Prostate gland (tissue), 2 donors: Measurements from ENCODE around the gene ANO2. TPM values are rescaled to one million over a fixed set of nuclear protein-coding genes. Genes with fewer than 3 reads are reported as not detected.

ENCODE experiments used
- DNase-seq: peaks from one replicate; pipeline ENCODE4 v3.0.0-alpha.2; 2019; ENCODE audit warnings: low spot score
- H3K27ac ChIP-seq, 2 donors: fragments of 200-600 bp; sonication (generic); 2 replicates each; pipeline ENCODE4 v1.5.1; 2017 to 2019
- H3K27me3 ChIP-seq: fragments of 200-600 bp; sonication (generic); replicated peaks from 2 replicates; pipeline ENCODE4 v1.5.1; 2019; ENCODE audit not compliant: insufficient read depth
- H3K36me3 ChIP-seq, 2 donors: fragments of 200-600 bp; sonication (generic); 1 replicate in 1 of 2; 2 replicates in 1 of 2; pipeline versions ENCODE4 v1.5.1 to v1.8.1; 2017 to 2019
- H3K4me1 ChIP-seq: fragments of 200-600 bp; sonication (generic); replicated peaks from 2 replicates; pipeline ENCODE4 v1.5.1; 2019
- H3K4me3 ChIP-seq, 2 donors: fragments of 200-600 bp; sonication (generic); 2 replicates each; pipeline ENCODE4 v1.5.1; 2017 to 2019
- H3K9me3 ChIP-seq: fragments of 200-600 bp; sonication (generic); 2 replicates; pipeline ENCODE4 v1.5.1; 2017
- POLR2A ChIP-seq: fragments of 450-650 bp; IDR thresholded peaks from one replicate; pipeline ENCODE4 v1.6.1; 2016; ENCODE audit warnings: antibody characterized with exemption, mild to moderate bottlenecking
- POLR2AphosphoS5 ChIP-seq: sonication (generic); formaldehyde crosslinking; IDR thresholded peaks from one replicate; pipeline ENCODE4 v1.6.1; 2017; ENCODE audit warnings: antibody characterized with exemption
- WGBS: methylation state at CpG from one replicate; pipeline ENCODE4 v1.1.5; 2018; 5-methylcytosine and 5-hydroxymethylcytosine counted together
- intact Hi-C: fragments of 100-400 bp; cut with DNase I; formaldehyde crosslinking; loops from one replicate; pipeline ENCODE4 v1.14.2; 2022
- total RNA-seq, 2 donors: library from RNA; depleted of rRNA; stranded (reverse); fragments of >200 nt; gene quantifications; one replicate each; pipeline ENCODE4 v1.1.0, GENCODE V29; 2016
- TF ChIP-seq, protein P1 (sequence below), 4 experiments: fragments of 200-600 bp in 2 of 4; fragments of 450-650 bp in 2 of 4; sonication (generic) in 2 of 4; IDR thresholded peaks; 1 replicate in 3 of 4; 2 replicates in 1 of 4; pipeline ENCODE4 v1.5.1; 2016 to 2019; ENCODE audit warnings: antibody characterized with exemption in 4 of 4, mild to moderate bottlenecking in 2 of 4, moderate library complexity in 2 of 4

Gene ANO2
- total RNA-seq, 2 donors from 2014 or later = 0.64 to 7.0 TPM

GRCh38 chr12:5785601-5786000 lies 159.5 kb downstream of the ANO2 start:
- Histone ChIP-seq H3K27ac (no peak overlapping the region), H3K36me3 (no peaks in the 10 kb centered on the region), H3K4me3 (no peak overlapping the region), H3K9me3 (no peaks in the 10 kb centered on the region), H3K4me1 (no peaks in the 10 kb centered on the region), H3K27me3 (no peaks in the 10 kb centered on the region)
- DNase-seq = no peak
- TF ChIP-seq POLR2A (no peak), POLR2AphosphoS5 (no peak)
- TF ChIP-seq, protein P1, sequence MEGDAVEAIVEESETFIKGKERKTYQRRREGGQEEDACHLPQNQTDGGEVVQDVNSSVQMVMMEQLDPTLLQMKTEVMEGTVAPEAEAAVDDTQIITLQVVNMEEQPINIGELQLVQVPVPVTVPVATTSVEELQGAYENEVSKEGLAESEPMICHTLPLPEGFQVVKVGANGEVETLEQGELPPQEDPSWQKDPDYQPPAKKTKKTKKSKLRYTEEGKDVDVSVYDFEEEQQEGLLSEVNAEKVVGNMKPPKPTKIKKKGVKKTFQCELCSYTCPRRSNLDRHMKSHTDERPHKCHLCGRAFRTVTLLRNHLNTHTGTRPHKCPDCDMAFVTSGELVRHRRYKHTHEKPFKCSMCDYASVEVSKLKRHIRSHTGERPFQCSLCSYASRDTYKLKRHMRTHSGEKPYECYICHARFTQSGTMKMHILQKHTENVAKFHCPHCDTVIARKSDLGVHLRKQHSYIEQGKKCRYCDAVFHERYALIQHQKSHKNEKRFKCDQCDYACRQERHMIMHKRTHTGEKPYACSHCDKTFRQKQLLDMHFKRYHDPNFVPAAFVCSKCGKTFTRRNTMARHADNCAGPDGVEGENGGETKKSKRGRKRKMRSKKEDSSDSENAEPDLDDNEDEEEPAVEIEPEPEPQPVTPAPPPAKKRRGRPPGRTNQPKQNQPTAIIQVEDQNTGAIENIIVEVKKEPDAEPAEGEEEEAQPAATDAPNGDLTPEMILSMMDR (IDR thresholded peaks at IDR 0.05) = no peak
- WGBS = 98% methylated on average over 5 of the region's 5 CpGs
- intact Hi-C loops = no loop called here

DNA sequence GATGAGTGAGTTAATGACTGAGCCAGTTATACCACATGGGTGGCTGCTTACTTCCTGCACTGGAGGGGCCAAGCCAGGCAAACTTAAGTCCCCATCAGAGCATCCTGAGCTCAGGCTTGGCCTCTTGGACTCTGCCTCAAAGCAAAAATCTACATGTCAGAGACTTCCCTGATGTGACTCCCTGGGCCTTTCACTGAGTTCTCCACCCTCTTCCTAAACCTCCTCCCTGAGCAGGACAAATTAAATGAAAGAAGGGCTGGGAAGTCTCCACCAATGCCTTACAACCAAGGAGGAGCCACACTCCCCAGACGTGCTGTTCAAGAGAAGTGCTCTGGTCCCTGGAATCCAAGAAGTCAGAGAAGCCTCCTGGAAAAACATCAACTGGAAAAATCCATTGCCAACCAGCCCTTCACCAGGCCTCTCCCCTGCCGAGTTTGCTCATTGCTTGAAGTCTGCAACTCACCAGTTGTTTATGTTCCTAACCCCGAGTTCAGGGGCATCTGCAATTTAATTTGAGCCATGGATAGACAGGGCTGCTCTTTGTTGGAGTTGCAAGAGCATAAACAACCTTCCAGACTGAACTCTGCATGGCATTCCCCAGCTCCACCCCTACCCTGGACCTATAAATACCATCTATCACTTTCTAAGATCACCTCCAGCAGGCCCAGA lies 160.5 kb downstream of the ANO2 start:
- no peak for DNase-seq

GRCh38 chr12:5783289-5783920 lies 161.7 kb downstream of the ANO2 start:
- no peak for DNase-seq
- H3K27me3 ChIP-seq = no peaks in the 10 kb centered on the region
- WGBS = 88% methylated on average over 4 of the region's 4 CpGs
- intact Hi-C loops = no loop called here
- no peaks in the 10 kb centered on the region for H3K36me3 ChIP-seq
- no peak overlapping the region for H3K4me3 ChIP-seq
- H3K27ac ChIP-seq = no peak overlapping the region
- no peak for TF ChIP-seq POLR2AphosphoS5
- TF ChIP-seq POLR2A = no peak
- TF ChIP-seq, protein P1 (IDR thresholded peaks at IDR 0.05) = no peak
- no peaks in the 10 kb centered on the region for H3K9me3 ChIP-seq
- H3K4me1 ChIP-seq = no peaks in the 10 kb centered on the region

More for the DNA sequence above, 160.5 kb downstream of the ANO2 start:
- 63% methylated on average over 3 of the region's 3 CpGs for WGBS
- Histone ChIP-seq H3K4me1 (no peaks in the 10 kb centered on the region), H3K27ac (no peak overlapping the region), H3K4me3 (no peak overlapping the region), H3K9me3 (no peaks in the 10 kb centered on the region), H3K27me3 (no peaks in the 10 kb centered on the region), H3K36me3 (no peaks in the 10 kb centered on the region)
- intact Hi-C loops = no loop called here
- TF ChIP-seq, protein P1 (IDR thresholded peaks at IDR 0.05) = no peak
- TF ChIP-seq POLR2AphosphoS5 (no peak), POLR2A (no peak)

- H3K9me3 ChIP-seq = no peaks in the 10 kb centered on the region
- H3K36me3 ChIP-seq = no peaks in the 10 kb centered on the region
- no peak overlapping the region for H3K4me3 ChIP-seq
- intact Hi-C loops = no loop called here
- H3K27ac ChIP-seq = no peak overlapping the region
- no peaks in the 10 kb centered on the region for H3K27me3 ChIP-seq
- 15% methylated on average over 8 of the region's 8 CpGs for WGBS
- no peak for DNase-seq
- no peak for TF ChIP-seq POLR2A
- peak; percentile 28 for TF ChIP-seq POLR2AphosphoS5
- TF ChIP-seq, protein P1 (IDR thresholded peaks at IDR 0.05) = no peak
- no peaks in the 10 kb centered on the region for H3K4me1 ChIP-seq
Measured at GRCh38 chr12:5780536-5780935, 164.5 kb downstream of the ANO2 start.

DNA sequence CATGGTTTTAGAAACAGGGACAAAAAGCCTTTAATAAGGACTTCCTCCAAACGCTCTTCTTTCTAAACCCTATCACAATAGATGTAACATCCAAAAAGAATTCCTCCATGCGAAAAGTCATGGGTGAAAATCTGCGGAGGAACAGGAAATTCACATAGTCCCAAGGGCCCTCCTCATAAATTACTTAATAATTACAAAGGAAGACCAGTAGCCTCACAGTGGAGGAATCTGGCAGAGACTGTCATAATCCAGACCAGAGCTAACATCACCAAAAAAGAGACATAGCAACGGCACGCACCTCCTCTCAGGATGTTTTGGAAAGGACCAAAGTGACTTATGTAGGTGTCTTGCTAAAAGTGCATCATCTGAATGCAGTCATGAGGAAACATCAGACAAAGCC lies 165.7 kb downstream of the ANO2 start:
- intact Hi-C loops = no loop called here
- Histone ChIP-seq H3K27me3 (no peaks in the 10 kb centered on the region), H3K4me1 (no peaks in the 10 kb centered on the region), H3K36me3 (no peaks in the 10 kb centered on the region), H3K4me3 (no peak overlapping the region), H3K9me3 (no peaks in the 10 kb centered on the region), H3K27ac (no peak overlapping the region)
- TF ChIP-seq, protein P1 (IDR thresholded peaks at IDR 0.05) = no peak
- TF ChIP-seq POLR2AphosphoS5 (no peak), POLR2A (no peak)
- no peak for DNase-seq
- whole genome bisulfite sequencing = 88% methylated on average over 5 of the region's 5 CpGs
